H9 (cell line): ENCODE data around the gene PRR5L. TPM values are rescaled to one million over a fixed set of nuclear protein-coding genes. Genes with fewer than 3 reads are reported as not detected.
A peak's percentile ranks its signal among the peaks of the same experiment; 100 is the strongest.
"Not testable (repeated sequence)": the region's sequence is repeated elsewhere in the genome, so short reads cannot be mapped to it uniquely, and the experiment has no call there.

Experiments used
- DNase-seq: peaks from one replicate; pipeline ENCODE4 v3.0.0-alpha.2; 2017
- H2AFZ ChIP-seq: one replicate; pipeline ENCODE4 v1.6.1; 2013; ENCODE audit warnings: mild to moderate bottlenecking, low read length, control low read depth, moderate library complexity
- H2AK5ac ChIP-seq: 2 replicates; pipeline ENCODE4 v1.6.1; 2013; ENCODE audit warnings: low read length, control low read depth, mixed read lengths; ENCODE audit not compliant: insufficient read length
- H2BK120ac ChIP-seq: one replicate; pipeline ENCODE4 v1.6.1; 2013; ENCODE audit warnings: low read depth, mild to moderate bottlenecking, low read length, control low read depth, inconsistent platforms; ENCODE audit not compliant: poor library complexity, severe bottlenecking
- H2BK12ac ChIP-seq: 2 replicates; pipeline ENCODE4 v1.6.1; 2013; ENCODE audit warnings: low read length, control low read depth, mixed read lengths, low read depth; ENCODE audit not compliant: insufficient read length
- H2BK15ac ChIP-seq: 2 replicates; pipeline ENCODE4 v1.6.1; 2013; ENCODE audit warnings: low read depth, low read length, control low read depth
- H2BK20ac ChIP-seq: one replicate; pipeline ENCODE4 v1.6.1; 2013; ENCODE audit warnings: low read depth, mild to moderate bottlenecking, low read length, control low read depth, inconsistent platforms; ENCODE audit not compliant: poor library complexity, severe bottlenecking
- H2BK5ac ChIP-seq: 2 replicates; pipeline ENCODE4 v1.6.1; 2013; ENCODE audit warnings: low read length, control low read depth, mixed read lengths; ENCODE audit not compliant: insufficient read length
- H3K14ac ChIP-seq: 2 replicates; pipeline ENCODE4 v1.6.1; 2013; ENCODE audit warnings: low read length, control low read depth; ENCODE audit not compliant: insufficient read depth
- H3K18ac ChIP-seq: 2 replicates; pipeline ENCODE4 v1.6.1; 2013; ENCODE audit warnings: low read depth, mild to moderate bottlenecking, mixed read lengths, low read length, control low read depth; ENCODE audit not compliant: insufficient read length
- H3K23ac ChIP-seq: 2 replicates; pipeline ENCODE4 v1.6.1; 2013; ENCODE audit warnings: low read length, control low read depth, mixed read lengths, low read depth; ENCODE audit not compliant: insufficient read length
- H3K23me2 ChIP-seq: 2 replicates; pipeline ENCODE4 v1.6.1; 2013; ENCODE audit warnings: low read depth, mild to moderate bottlenecking, mixed read lengths, low read length, control low read depth; ENCODE audit not compliant: insufficient read length, poor library complexity, severe bottlenecking
- H3K27ac ChIP-seq: 2 replicates; pipeline ENCODE4 v1.5.1; 2013; ENCODE audit warnings: low read length, control low read depth, mixed read lengths, low read depth; ENCODE audit not compliant: insufficient read length
- H3K27me3 ChIP-seq: 2 replicates; pipeline ENCODE4 v1.6.1; 2013; ENCODE audit warnings: low read length, control low read depth, inconsistent platforms; ENCODE audit not compliant: insufficient read depth
- H3K4ac ChIP-seq: 2 replicates; pipeline ENCODE4 v1.6.1; 2013; ENCODE audit warnings: low read depth, mild to moderate bottlenecking, control low read depth, inconsistent platforms, low read length, moderate library complexity
- H3K4me1 ChIP-seq: 2 replicates; pipeline ENCODE4 v1.6.1; 2013; ENCODE audit warnings: low read length, control low read depth, inconsistent platforms; ENCODE audit not compliant: insufficient read depth
- H3K4me2 ChIP-seq: 2 replicates; pipeline ENCODE4 v1.6.1; 2013; ENCODE audit warnings: low read length, control low read depth, mixed read lengths; ENCODE audit not compliant: insufficient read length, insufficient read depth
- H3K56ac ChIP-seq: 2 replicates; pipeline ENCODE4 v1.6.1; 2013; ENCODE audit warnings: low read depth, mild to moderate bottlenecking, mixed read lengths, low read length, control low read depth; ENCODE audit not compliant: insufficient read length
- H3K79me1 ChIP-seq: 2 replicates; pipeline ENCODE4 v1.6.1; 2013; ENCODE audit warnings: low read depth, mild to moderate bottlenecking, moderate library complexity, low read length, control low read depth, inconsistent platforms; ENCODE audit not compliant: insufficient read depth, poor library complexity, severe bottlenecking
- H3K79me2 ChIP-seq: 2 replicates; pipeline ENCODE4 v1.6.1; 2013; ENCODE audit warnings: low read length, control low read depth, inconsistent platforms; ENCODE audit not compliant: insufficient read depth
- H3K9ac ChIP-seq: 2 replicates; pipeline ENCODE4 v1.6.1; 2013; ENCODE audit warnings: low read length, control low read depth, mixed read lengths; ENCODE audit not compliant: insufficient read length; ENCODE audit errors: extremely low read depth
- H3K9me3 ChIP-seq: one replicate; pipeline ENCODE4 v1.6.1; 2013; ENCODE audit warnings: low read depth, low read length, inconsistent platforms; ENCODE audit not compliant: control insufficient read depth
- H3T11ph ChIP-seq: one replicate; pipeline ENCODE4 v1.6.1; 2013; ENCODE audit warnings: mild to moderate bottlenecking, low read length, control low read depth, inconsistent platforms
- H4K20me1 ChIP-seq: one replicate; pipeline ENCODE4 v1.6.1; 2013; ENCODE audit not compliant: control insufficient read depth, insufficient read length, insufficient read depth
- H4K5ac ChIP-seq: 2 replicates; pipeline ENCODE4 v1.6.1; 2013; ENCODE audit warnings: low read depth, mild to moderate bottlenecking, mixed read lengths, low read length, control low read depth; ENCODE audit not compliant: insufficient read length
- H4K8ac ChIP-seq: replicated peaks from 2 replicates; pipeline ENCODE4 v1.6.1; 2013; ENCODE audit warnings: low read length, control low read depth, mixed read lengths, low read depth; ENCODE audit not compliant: insufficient read length
- H4K91ac ChIP-seq: 2 replicates; pipeline ENCODE4 v1.6.1; 2013; ENCODE audit warnings: low read depth, mild to moderate bottlenecking, moderate library complexity, mixed read lengths, low read length, control low read depth; ENCODE audit not compliant: insufficient read length
- H3K27ac Mint-ChIP-seq, 3 experiments: 2 replicates in 2 of 3; 3 replicates in 1 of 3; pipeline ENCODE4 v1.8.0; 2020 to 2021; ENCODE audit warnings: mixed read lengths in 3 of 3, mild to moderate bottlenecking in 1 of 3, moderate library complexity in 1 of 3
- H3K27me3 Mint-ChIP-seq: 2 replicates; pipeline ENCODE4 v1.8.0; 2021; ENCODE audit warnings: low read depth, mild to moderate bottlenecking, moderate library complexity, mixed read lengths
- H3K36me3 Mint-ChIP-seq, 3 experiments: 2 replicates in 2 of 3; 3 replicates in 1 of 3; pipeline ENCODE4 v1.8.0; 2020 to 2021; ENCODE audit warnings: low read depth in 3 of 3, mixed read lengths in 3 of 3; ENCODE audit not compliant: insufficient read depth in 1 of 3
- H3K4me1 Mint-ChIP-seq, 2 experiments: 2 replicates each; pipeline ENCODE4 v1.8.0; 2020; ENCODE audit warnings: mixed read lengths in 2 of 2
- H3K4me3 Mint-ChIP-seq, 2 experiments: 2 replicates in 1 of 2; 3 replicates in 1 of 2; pipeline ENCODE4 v1.8.0; 2020 to 2021; ENCODE audit warnings: mild to moderate bottlenecking in 2 of 2, mixed read lengths in 2 of 2, moderate library complexity in 1 of 2
- H3K9me3 Mint-ChIP-seq, 2 experiments: 2 replicates in 1 of 2; 3 replicates in 1 of 2; pipeline ENCODE4 v1.8.0; 2020; ENCODE audit warnings: mild to moderate bottlenecking in 2 of 2, mixed read lengths in 2 of 2, moderate library complexity in 1 of 2
- CTCF ChIP-seq: fragments of 200-600 bp; sonication (generic); conservative IDR thresholded peaks from 3 replicates; pipeline ENCODE4 v1.8.0; 2021; ENCODE audit warnings: antibody characterized with exemption, mild to moderate bottlenecking
- WGBS: extraction: QIAGEN DNeasy Blood & Tissue Kit; methylation state at CpG from one replicate; pipeline ENCODE4 v1.1.7; 2013; ENCODE audit warnings: missing lambda C conversion rate, low lambda C conversion rate, mixed read lengths; ENCODE audit not compliant: insufficient read length; ENCODE audit errors: extremely low coverage; 5-methylcytosine and 5-hydroxymethylcytosine counted together
- total RNA-seq: library from RNA; stranded (reverse); gene quantifications from 2 replicates; pipeline ENCODE4 v1.2.1, GENCODE V29; 2021

The PRR5L gene
- total RNA-seq, 1 experiment from 2014 or later: 5.6 TPM

GRCh38 chr11:36317992-36318391 lies 21.9 kb downstream of the PRR5L start:
- Histone ChIP-seq H4K5ac (no peak overlapping the region), H3K79me1 (no peaks in the 10 kb centered on the region), H2BK120ac (no peak overlapping the region), H3K4me1 (no peaks in the 10 kb centered on the region), H2BK5ac (no peak overlapping the region), H2BK20ac (no peak overlapping the region), H3K23me2 (no peaks in the 10 kb centered on the region), H2BK12ac (no peak overlapping the region), H3T11ph (no peak overlapping the region), H3K79me2 (no peaks in the 10 kb centered on the region), H2AK5ac (no peak overlapping the region), H3K27ac (no peak overlapping the region), H2BK15ac (no peak overlapping the region), H3K4me2 (no peak overlapping the region), H4K20me1 (no peaks in the 10 kb centered on the region), H3K9me3 (no peaks in the 10 kb centered on the region), H3K14ac (no peak overlapping the region), H3K4ac (no peak overlapping the region), H3K18ac (no peak overlapping the region), H4K91ac (no peak overlapping the region), H3K27me3 (no peaks in the 10 kb centered on the region), H3K56ac (no peak overlapping the region), H3K23ac (no peak overlapping the region), H4K8ac (no peak overlapping the region), H2AFZ (no peak overlapping the region), H3K9ac (no peak overlapping the region)
- no peaks in the 10 kb centered on the region for H3K36me3 Mint-ChIP-seq
- TF ChIP-seq CTCF: no peak
- H3K27me3 Mint-ChIP-seq: peaks cover 8% of the 10 kb centered on the region
- WGBS: no CpG with 5 or more reads among the region's 2 CpGs
- H3K27ac Mint-ChIP-seq: no peak overlapping the region
- no peaks in the 10 kb centered on the region for H3K9me3 Mint-ChIP-seq
- H3K4me3 Mint-ChIP-seq: no peak overlapping the region
- DNase-seq: no peak
- peaks cover 21% of the 10 kb centered on the region in 2 experiments for H3K4me1 Mint-ChIP-seq

- H3K4ac ChIP-seq, H2AK5ac ChIP-seq, H2BK5ac ChIP-seq, H2BK12ac ChIP-seq, H3K9ac ChIP-seq, H3T11ph ChIP-seq, H3K36me3 Mint-ChIP-seq, H3K14ac ChIP-seq, H3K56ac ChIP-seq, H3K4me1 ChIP-seq, H4K91ac ChIP-seq, H3K18ac ChIP-seq, H3K27me3 Mint-ChIP-seq, H4K20me1 ChIP-seq, H3K4me3 Mint-ChIP-seq, H3K9me3 ChIP-seq, H2BK120ac ChIP-seq, H4K5ac ChIP-seq, H3K27me3 ChIP-seq, H3K4me2 ChIP-seq, H3K9me3 Mint-ChIP-seq, H3K23ac ChIP-seq, H3K79me1 ChIP-seq, H4K8ac ChIP-seq, H3K79me2 ChIP-seq, H2BK15ac ChIP-seq, DNase-seq, H3K27ac ChIP-seq, H2AFZ ChIP-seq, H3K23me2 ChIP-seq, H2BK20ac ChIP-seq: not testable (repeated sequence)
- Mint-ChIP-seq H3K27ac (peak overlapping the region in 1 of 3 experiments; percentile 15; a peak in 2 of 7 replicates), H3K4me1 (peaks cover 26 to 27% of the 10 kb centered on the region in 2 experiments)
- no CpG with 5 or more reads among the region's 15 CpGs for WGBS
These were observed 28.9 kb downstream of the PRR5L start for GRCh38 chr11:36324956-36325355.
